ACC112 (cell line): Measurements from ENCODE around the gene PXK.

Experiments used
- H2AFZ ChIP-seq: fragments of 200-600 bp; sonication (generic); one replicate; pipeline ENCODE4 v1.6.0; 2017; ENCODE audit warnings: antibody characterized with exemption, low read length; ENCODE audit not compliant: unreplicated experiment
- H3K27ac ChIP-seq: fragments of 200-600 bp; sonication (generic); 2 replicates; pipeline ENCODE4 v1.5.1; 2014; ENCODE audit warnings: low read depth, mild to moderate bottlenecking, antibody characterized with exemption, low read length, moderate library complexity
- H3K27me3 ChIP-seq: fragments of 200-600 bp; sonication (generic); 2 replicates; pipeline ENCODE4 v1.6.1; 2014; ENCODE audit warnings: mild to moderate bottlenecking, antibody characterized with exemption, low read length, moderate library complexity, mixed read lengths; ENCODE audit not compliant: insufficient read depth
- H3K36me3 ChIP-seq: fragments of 200-600 bp; sonication (generic); 2 replicates; pipeline ENCODE4 v1.6.1; 2016; ENCODE audit warnings: mild to moderate bottlenecking, antibody characterized with exemption, low read length, moderate library complexity, mixed read lengths; ENCODE audit not compliant: insufficient read depth
- H3K4me1 ChIP-seq: fragments of 200-600 bp; sonication (generic); one replicate; pipeline ENCODE4 v1.6.1; 2016; ENCODE audit warnings: low read length, mixed read lengths; ENCODE audit not compliant: insufficient read depth, unreplicated experiment, control insufficient read depth
- H3K4me3 ChIP-seq: fragments of 200-600 bp; sonication (generic); 2 replicates; pipeline ENCODE4 v1.5.1; 2014; ENCODE audit warnings: mild to moderate bottlenecking, low read depth, low read length
- H3K79me2 ChIP-seq: fragments of 200-600 bp; sonication (generic); one replicate; pipeline ENCODE4 v1.6.0; 2016; ENCODE audit warnings: low read length; ENCODE audit not compliant: control insufficient read depth, unreplicated experiment, insufficient read depth

PXK gene

DNA sequence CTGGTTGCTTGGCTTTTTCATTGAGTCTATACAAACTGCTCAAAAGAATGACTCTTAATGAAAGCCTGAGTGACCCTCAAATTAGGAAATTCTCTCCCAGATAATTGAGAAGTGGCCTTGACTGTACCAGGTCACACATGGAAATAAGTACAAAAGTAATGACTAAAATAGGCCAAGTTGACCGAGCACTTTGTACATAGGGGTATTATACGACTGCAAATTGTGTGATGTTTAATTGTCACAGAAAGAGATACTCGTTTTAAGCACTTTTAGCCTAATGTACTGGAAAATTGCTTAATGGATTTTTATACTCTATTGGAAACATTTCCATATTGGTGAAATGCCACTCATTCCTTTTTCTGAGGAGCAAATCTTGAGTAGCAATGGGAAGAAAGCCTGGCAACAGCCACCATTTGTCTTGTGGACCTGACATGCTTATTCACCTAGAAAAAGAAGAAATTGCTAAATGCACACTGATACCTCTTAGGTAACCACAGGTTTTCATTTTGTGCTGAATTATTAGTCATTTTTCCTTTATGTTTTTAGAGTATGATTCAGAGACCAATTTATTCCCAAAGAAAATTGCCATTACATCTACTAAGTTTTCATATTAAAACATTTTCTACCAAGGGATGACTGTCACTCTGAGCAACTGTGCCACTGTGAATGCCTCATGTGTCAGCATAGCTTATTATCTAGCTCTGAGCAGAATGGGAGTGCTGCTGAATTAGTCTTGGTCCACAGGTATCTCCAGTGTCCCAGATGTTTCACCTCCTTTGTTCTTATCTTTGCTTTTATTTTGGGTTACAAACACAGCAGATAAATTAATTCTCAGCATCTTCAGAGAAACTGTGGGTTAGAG lies 8.9 kb upstream of the PXK start:
- H3K27me3 ChIP-seq = no peaks in the 10 kb centered on the region
- peak overlapping the region; percentile 14; the same call in 1 of the 2 replicates for H3K27ac ChIP-seq
- no peak overlapping the region for H3K4me3 ChIP-seq
- H3K4me1 ChIP-seq = peaks cover 27% of the 10 kb centered on the region
- 0 out of 2 replicates have a peak, but pooled peaks cover 3% of the 10 kb centered on the region for H3K36me3 ChIP-seq
- no peaks in the 10 kb centered on the region for H3K79me2 ChIP-seq
- no peak overlapping the region for H2AFZ ChIP-seq

DNA sequence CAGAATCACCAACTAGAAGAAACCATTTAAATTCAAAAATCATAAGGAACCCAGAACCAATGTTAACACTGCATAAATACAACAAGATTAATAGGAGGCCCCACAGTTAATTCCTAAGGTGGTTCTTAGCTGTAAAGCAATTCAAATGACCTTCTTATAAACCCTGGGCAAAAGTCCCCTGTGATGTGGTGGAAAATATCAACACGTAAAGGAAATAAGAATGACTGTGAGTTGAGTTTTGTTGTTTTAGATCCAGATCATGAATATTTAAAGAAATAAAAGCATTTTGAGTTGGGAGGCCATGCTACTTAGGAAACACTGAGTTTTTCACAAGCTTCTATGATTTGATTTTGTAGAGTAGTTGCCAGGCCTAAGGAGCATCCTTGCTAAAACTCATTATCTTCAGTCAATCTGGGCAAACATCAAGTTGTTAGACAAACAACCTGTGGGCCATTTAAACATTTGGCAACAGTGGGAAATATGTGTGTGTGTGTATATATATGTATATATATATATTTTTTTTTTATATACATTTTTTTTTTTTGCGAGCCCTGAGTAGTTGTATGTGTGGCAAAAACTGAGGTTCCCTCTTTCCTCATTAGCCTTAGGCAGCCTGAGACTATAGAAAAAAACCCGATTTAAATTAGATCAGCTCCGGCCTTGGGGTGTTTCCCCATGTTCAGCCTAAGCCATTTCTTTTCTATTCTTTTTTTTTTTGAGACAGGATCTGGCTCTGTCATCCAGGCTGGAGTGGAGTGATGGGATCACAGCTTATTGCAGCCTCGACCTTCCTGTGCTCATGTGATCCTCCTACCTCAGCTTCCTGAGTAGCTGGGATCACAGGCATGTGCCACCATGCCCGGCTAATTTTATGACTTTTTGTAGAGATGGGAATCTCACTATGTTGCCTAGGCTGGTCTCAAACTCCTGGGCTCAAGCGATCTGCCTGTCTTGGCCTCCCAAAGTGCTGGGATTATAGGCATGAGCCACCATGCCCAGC lies 8.0 kb upstream of the PXK start:
- Histone ChIP-seq H3K4me3 (no peak overlapping the region), H3K27me3 (no peaks in the 10 kb centered on the region)

DNA sequence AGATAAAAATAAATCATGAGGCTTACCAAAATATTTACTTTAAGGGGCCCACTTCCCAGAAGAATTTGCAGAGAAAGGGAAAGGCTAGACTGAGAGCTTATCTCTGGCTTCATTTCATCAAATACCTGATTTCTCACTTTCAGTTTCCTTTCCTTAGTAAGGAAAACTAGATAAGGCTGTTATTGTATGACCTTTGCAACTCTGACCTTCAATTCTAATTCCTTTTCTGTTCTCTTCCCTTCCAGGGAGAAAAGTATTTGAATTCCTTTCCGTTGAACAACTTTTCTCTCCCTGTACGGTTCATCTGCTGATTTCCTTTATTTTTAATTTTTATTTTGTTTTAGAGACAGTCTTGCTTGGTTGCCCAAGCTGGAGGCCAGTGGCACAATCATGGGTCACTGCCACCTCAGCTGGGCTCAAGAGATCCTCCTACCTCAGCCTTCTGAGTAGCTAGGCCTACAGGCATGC lies 7.1 kb upstream of the PXK start:
- Histone ChIP-seq H3K79me2 (no peaks in the 10 kb centered on the region), H3K4me1 (peaks cover 30% of the 10 kb centered on the region), H3K27ac (peak overlapping the region; percentile 64), H3K36me3 (0 out of 2 replicates have a peak, but pooled peaks cover 3% of the 10 kb centered on the region), H3K27me3 (no peaks in the 10 kb centered on the region), H2AFZ (peak overlapping the region; percentile 66), H3K4me3 (no peak overlapping the region)

More for the DNA sequence above, 8.0 kb upstream of the PXK start:
- Histone ChIP-seq H3K4me1 (peaks cover 27% of the 10 kb centered on the region), H2AFZ (peak overlapping the region; percentile 66), H3K79me2 (no peaks in the 10 kb centered on the region), H3K36me3 (0 out of 2 replicates have a peak, but pooled peaks cover 3% of the 10 kb centered on the region), H3K27ac (peak overlapping the region; percentile 64)

DNA sequence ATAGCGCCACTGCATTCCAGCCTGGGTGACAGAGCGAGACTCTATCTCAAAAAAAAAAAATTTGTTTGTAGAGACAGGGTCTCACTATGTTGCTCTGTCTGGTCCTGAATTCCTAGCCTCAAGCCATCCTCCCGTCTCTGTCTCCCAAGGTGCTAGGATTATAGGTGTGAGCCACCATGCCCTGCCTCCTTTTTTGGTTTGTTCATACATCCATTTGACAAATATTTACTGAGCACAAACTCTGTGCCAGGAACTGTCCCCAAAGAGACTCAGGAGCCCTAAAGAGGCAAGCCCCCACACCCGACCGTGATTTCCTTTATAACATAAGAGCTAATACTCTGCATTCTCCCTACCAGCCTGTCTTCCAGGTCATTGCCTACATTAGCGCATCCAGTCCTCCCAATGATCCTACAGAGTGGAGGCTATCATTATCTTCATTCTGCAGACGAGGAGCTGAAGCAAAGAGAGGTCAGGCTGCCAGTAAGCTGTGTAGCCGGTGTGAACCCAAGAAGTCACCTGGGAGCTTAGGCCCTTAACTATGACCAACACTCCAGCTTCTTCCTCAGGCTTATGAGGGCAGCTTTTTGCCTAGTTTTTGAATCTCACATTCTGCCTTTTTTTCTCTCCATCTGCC lies 6.3 kb upstream of the PXK start:
- no peaks in the 10 kb centered on the region for H3K27me3 ChIP-seq
- H3K79me2 ChIP-seq = no peaks in the 10 kb centered on the region
- no peaks in the 10 kb centered on the region for H3K36me3 ChIP-seq
- H3K4me1 ChIP-seq = peaks cover 34% of the 10 kb centered on the region
- no peak overlapping the region for H3K27ac ChIP-seq
- H3K4me3 ChIP-seq = no peak overlapping the region
- no peak overlapping the region for H2AFZ ChIP-seq

DNA sequence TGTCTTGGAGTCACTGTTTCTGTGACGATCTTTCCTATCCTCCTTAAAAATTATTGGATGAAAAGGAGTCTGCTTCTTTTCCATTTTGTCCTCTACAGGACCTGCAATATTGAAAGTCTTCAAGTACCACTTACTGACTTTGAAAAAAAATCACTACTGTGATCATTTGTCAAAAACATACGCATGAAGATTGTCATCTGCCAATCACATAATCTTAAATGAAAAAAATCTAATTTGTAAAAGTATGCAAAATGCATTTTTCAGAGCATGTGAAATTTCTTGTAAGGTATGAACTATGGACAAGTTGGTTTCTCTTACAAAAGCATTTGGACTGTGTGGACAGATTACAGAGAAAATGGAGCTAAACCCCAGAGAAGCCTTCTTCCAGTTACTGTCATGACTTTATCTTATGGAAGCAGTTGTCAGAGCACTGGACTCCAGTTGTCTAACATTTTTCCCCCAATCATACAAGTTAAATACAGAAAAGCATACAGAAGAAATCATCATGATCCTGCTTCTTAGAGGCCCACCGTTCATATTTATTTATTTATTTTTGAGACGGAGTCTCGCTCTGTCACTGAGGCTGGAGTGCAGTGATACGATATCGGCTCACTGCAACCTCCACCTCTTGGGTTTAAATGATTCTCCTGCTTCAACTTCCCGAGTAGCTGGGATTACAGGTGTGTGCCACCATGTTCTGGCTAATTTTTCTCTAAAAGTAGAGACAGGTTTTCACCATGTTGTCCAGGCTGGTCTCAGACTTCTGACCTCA lies 3.4 kb upstream of the PXK start:
- Histone ChIP-seq H3K36me3 (no peaks in the 10 kb centered on the region), H3K27ac (no peak overlapping the region), H3K27me3 (no peaks in the 10 kb centered on the region), H3K79me2 (peaks cover 18% of the 10 kb centered on the region), H2AFZ (no peak overlapping the region), H3K4me1 (peaks cover 22% of the 10 kb centered on the region), H3K4me3 (no peak overlapping the region)

DNA sequence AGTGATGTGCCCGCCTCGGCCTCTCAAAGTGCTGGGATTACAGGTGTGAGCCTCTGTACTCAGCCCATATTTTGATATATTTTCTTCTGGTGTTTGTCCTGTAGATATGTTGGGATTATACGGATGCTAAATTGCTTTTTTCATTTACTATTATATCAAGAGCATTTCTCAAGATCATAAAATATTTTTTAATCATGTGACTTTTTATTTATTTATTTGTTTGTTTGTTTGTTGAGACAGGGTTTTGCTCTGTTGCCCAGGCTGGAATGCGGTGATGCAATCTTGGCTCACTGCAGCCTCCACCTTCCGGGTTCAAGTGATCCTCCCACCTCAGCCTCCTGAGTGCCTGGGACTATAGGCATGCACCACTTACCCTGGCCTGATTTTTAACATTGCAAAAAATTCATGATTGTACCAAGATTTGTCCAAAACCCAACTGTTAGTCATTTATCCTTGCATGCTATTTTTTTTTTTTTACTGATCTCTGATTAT lies 2.7 kb upstream of the PXK start:
- no peaks in the 10 kb centered on the region for H3K27me3 ChIP-seq
- H3K79me2 ChIP-seq = peaks cover 22% of the 10 kb centered on the region
- peak overlapping the region; percentile 82 for H2AFZ ChIP-seq
- peaks cover 21% of the 10 kb centered on the region for H3K4me1 ChIP-seq
- H3K36me3 ChIP-seq = no peaks in the 10 kb centered on the region
- H3K27ac ChIP-seq = no peak overlapping the region
- H3K4me3 ChIP-seq = no peak overlapping the region

DNA sequence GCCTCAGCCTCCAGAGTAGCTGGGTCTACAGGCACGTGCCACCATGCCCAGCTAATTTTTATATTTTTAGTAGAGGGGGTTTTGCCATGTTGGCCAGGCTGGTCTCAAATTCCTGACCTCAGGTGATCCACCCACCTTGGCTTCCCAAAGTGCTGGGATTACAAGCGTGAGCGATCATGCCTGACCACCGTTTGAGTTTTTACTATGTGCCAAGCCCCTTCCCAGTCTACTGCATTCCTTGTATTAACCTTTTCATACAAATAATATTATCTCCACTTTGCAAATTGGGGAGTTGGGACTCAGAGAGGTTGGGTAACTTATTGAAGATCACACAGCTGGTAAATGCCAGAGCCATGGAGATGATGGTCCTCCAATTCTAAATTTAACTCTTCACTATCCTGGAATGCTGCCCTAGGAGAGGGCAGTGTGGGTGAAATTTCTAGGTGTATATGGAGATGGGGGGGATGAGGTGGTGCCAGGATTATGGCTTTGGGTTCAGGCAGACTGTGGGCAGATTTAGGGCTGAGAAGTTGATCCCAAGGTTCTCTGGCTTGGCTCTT lies 1.0 kb upstream of the PXK start:
- Histone ChIP-seq H2AFZ (no peak overlapping the region), H3K4me1 (peaks cover 26% of the 10 kb centered on the region), H3K4me3 (peak overlapping the region; percentile 81; the same call in 1 of the 2 replicates), H3K36me3 (no peaks in the 10 kb centered on the region), H3K27me3 (no peaks in the 10 kb centered on the region), H3K27ac (no peak overlapping the region), H3K79me2 (peaks cover 26% of the 10 kb centered on the region)

DNA sequence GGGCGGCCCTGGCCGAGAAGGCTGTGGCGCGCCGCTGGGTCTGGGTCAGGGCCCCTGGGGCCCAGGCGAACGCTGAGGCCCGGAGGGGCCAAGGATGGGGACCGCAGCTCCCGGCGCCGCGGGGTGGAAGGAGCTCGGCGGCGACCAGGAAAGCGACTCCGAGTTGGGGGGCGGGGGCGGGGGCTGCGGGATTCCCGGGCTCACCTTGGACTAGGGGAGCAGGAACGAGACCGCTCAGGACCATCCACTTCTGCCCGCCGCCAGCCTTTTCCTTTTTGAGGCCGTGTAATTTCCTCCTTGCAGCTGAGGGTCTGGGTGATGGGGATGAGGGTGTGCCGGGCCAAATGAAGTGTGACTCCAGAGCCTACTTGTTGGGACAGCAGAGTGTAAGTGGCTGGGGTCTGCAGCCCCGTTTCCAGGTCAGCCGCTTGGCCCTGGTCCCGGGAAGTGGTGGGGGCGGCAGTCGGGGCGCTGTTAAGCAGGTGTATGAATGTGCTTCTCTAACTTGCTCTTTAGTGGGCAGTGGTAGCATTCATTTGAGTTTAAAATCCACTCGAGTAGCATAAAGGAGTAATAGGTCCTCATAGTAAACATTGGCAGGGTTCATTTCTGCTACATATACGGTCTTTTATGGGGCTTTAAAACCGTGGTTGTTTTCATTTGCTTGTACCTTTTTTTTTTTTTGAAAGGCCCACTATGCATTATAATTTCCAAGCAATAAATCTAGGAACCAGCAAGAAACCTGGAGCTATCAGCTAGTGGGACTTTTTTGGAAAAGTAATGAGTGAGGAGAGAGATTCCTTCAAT lies 717 bp downstream of the PXK start:
- Histone ChIP-seq H3K79me2 (peaks cover 36% of the 10 kb centered on the region), H3K4me1 (peaks cover 32% of the 10 kb centered on the region)

DNA sequence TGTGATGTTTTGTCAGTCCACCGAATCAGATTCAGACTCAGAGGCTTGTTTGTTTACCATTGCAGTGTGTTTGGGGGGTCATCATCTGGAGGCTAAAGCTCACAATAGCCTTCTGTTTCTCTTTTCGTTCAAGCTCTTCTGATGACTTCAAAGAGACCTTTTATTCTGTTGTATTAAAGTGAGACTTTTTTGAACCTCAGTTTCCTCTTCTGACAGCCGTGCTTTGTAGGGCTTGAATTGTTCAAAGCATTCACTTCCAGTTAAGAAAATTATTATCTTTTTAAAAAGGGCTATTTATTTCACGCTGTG lies 1.3 kb downstream of the PXK start:
- Histone ChIP-seq H3K79me2 (peaks cover 36% of the 10 kb centered on the region), H3K27ac (peak overlapping the region; percentile 98), H3K4me3 (peak overlapping the region; percentile 81), H3K36me3 (no peaks in the 10 kb centered on the region), H3K27me3 (no peaks in the 10 kb centered on the region), H3K4me1 (peaks cover 32% of the 10 kb centered on the region), H2AFZ (no peak overlapping the region)

More for the DNA sequence above, 717 bp downstream of the PXK start:
- no peaks in the 10 kb centered on the region for H3K27me3 ChIP-seq
- peak overlapping the region; percentile 77 for H2AFZ ChIP-seq
- peak overlapping the region; percentile 81 for H3K4me3 ChIP-seq
- H3K27ac ChIP-seq = peak overlapping the region; percentile 98
- no peaks in the 10 kb centered on the region for H3K36me3 ChIP-seq
